Globus pallidus (tissue), 1 donor: ENCODE results near the gene EIF5.

Source experiments
- DNase-seq: peaks from one replicate; pipeline ENCODE4 v3.0.0-alpha.2; 2015; ENCODE audit warnings: low spot score

EIF5 gene

DNA sequence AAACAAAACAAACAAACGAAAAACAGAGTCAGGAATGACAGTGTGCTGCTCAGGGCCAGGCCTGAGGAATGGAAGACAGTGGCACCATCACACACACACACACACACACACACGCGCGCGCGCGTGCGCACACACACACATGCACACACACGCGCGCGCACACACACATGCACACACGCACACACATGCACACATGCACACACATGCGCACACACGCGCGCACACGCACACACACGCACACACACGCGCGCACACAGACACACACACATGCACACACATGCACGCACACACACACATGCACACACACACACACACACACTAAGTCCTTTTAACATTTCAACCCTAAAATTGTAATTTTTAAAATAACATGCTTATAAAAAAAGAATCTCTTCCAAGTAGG lies 38.0 kb downstream of the EIF5 start:
- no peak for DNase-seq

DNA sequence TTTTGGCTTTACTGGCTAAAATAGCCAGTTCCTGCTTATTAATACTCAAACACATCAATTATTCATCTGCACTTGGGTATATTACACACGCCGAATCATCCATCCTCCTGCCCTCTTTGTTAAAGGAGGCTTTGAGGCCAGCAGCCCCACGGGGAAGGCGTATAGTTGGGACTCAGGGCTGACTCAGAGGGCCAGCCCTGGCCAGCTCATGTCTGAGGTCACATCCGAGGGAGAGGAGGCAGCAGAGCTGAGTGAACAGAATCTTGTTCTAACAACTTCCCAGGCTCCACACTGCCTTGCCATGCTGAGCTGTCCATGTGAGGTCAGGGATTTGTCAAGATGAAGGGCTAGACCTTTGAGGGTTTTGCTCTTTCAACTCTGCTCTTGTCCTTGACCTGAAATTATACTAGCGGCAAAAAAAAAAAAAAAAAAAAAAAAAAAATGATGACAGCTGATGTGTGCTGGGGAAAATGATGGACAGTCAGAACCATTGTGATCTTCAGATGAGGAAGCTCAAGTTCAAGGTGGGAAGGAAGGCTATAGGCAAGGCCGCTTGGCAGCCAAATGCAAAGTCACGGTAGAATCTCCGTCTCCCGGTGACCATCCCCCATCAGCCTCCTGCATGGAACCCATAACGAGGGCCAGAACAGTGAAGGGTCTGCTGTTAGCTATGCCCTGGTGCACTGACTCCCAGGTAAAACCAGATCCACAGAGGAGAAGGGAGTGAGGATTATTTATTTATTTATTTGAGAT lies 38.7 kb downstream of the EIF5 start:
- DNase-seq, result no peak

DNA sequence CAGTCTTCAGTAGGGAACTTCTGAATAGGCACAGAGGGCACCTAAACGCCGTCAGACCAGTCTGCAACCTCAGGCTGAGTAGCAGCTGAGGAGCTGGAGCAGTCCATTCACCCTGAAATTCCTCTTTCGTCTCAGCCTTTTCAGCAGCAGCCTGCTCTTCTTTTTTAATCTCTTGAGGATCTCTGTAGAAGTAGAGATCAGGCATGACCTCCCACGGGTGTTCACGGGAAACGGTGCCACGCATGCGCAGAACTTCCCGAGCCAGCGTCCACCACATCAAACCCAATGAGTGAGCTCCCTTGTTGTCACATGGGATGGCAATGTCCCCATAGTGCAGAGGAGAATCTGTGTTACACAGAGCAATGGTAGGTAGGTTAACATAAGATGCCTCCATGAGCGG lies 40.1 kb downstream of the EIF5 start:
- no peak for DNase-seq

DNA sequence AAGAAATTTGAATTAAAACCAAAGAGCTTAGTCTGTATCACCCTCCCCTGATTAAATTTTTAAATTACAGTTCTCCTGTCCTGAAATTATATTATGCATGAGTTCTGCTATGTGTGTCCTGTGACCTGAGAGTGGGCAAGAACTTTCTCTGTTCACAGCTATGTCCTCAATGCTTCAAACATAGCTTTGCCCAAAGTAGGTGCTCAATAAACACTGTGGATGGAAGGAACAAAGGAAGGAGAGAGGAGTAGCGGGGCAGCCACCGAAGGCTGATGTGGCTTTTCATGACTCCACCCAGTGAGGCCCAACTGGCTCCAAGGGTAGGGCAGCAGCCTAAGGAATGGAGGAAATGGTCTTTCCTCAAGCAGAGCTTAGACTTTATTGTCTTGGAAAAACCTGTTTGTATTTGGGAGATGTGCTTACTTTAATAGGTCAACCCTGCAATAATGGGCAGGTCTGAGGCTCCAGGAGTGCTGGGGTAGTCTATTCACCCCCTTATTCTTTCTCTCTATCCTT lies 43.5 kb downstream of the EIF5 start:
- DNase-seq, result no peak

- DNase-seq, result no peak
These were observed 44.2 kb downstream of the EIF5 start for GRCh38 chr14:103378038-103378854.

DNA sequence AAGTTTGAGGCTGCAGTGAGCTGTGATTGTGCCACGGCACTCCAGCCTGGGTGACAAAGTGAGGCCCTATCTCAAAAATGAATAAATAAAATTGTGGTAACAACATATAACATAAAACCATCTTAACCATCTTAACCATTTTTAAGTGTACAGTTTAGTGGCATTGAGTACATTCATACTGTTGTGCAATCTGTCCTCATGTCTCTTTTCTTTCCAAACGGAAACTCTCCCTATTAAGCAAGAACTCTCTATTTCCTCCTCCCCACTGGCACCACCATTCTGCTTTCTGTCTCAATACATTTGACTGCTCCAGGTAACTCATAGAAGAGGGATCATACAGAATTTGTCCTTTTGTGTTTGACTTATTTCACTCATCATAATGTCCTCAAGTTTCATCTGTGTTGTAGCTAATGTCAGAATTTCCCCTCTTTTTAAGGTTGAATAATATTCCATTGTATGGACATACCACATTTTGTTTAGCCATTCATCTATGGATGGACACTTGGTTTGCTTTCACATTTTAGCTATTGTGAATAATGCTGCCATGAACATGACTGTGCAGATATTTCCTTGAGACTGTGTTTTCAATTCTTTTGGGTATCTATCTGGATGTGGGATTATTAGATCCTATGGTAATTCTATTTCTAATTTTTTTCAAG lies 46.8 kb downstream of the EIF5 start:
- DNase-seq, result no peak

GRCh38 chr14:103382376-103382775 lies 48.3 kb downstream of the EIF5 start:
- no peak for DNase-seq

GRCh38 chr14:103384450-103385151 lies 50.6 kb downstream of the EIF5 start:
- DNase-seq, result no peak

- peak; percentile 97 for DNase-seq
These were observed 51.3 kb downstream of the EIF5 start, which contains the start of gene MARK3 for GRCh38 chr14:103385152-103385928. Gene MARK3, plus strand, starts transcription at chr14:103385415. Its CDS starts 615 bp downstream, at chr14:103386030.

DNA sequence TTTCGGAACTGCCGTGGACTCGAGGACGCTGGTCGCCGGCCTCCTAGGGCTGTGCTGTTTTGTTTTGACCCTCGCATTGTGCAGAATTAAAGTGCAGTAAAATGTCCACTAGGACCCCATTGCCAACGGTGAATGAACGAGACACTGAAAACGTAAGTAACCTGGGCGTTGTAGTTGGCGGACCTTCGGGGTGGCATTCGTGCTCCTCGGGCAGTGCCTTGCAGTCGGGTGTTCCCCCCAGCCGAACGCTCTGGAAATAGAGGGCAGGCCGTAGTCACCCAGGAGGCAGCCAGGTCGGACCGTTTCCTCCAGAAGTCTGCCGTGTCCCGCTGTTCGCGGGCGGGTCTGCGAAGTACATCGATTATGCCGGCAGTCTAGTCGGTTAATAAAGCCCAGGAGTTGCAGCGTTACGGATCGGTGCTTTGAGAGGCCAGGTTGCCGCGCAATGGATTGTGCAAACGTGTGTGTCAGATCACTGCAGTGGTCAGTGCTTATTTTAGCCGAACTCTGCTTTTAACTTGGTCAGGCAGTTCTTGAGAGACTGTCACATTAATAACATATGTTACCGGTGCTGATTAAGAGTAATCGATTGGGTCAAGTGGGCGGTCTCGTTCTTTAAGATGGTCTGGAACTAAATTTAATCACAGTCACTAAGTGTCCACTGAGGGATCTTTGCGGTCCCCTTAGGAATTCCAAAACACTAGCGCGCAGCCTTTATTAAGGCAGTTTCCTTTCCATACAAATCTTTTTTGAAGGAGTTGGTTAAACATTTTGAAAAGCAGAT lies 52.1 kb downstream of the EIF5 start:
- DNase-seq, result peak; percentile 39

DNA sequence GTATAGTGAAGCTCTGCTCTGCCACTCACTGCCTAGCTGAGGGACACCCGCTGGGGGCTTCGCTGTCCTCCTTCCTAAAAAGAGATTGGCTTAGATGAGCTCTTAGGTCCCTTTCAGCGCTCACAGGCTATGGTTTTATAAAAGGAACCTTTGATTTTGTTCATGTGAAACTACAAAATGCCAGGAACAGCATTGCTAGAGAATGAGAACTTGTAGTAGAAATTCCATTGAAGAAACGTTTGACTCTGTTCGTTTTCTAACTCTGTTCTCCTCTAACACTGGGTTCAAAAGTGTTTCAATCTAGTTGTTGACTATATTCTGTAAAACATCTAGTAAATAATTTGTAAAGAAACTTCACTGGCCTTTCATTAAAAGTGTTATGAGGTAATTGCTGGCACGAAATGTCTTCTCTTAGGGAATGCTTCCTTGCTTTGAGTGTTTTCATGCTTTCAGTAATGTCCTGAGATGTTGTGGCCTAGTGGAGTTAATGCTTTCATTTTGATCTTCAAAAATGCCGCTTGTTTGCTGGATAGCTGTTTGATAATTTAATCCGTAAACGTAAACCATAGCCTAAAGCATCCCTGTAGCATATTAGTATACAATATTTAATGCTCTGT lies 52.8 kb downstream of the EIF5 start:
- DNase-seq, result peak; percentile 32

- DNase-seq, result no peak
These were observed 54.6 kb downstream of the EIF5 start for GRCh38 chr14:103388664-103389063.

DNA sequence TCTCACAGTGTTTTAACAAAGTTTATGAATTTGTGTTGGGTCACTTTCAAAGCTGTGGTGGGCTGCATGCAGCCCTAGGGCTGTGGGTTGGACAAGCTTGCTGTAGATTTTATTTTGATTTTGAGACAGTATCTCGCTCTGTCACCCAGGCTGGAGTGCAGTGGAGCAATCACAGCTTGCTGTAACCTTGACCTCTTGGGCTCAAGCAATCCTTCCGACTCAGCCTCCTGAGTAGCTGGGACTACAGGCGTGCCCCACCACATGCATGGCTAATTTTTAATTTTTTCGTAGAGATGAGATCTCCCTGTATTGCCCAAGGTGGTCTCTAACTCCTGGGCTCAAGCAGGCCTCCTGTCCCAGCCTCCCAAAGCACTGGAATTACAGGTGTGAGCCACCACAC lies 56.6 kb downstream of the EIF5 start:
- DNase-seq, result no peak

GRCh38 chr14:103391048-103391447 lies 57.0 kb downstream of the EIF5 start:
- DNase-seq, result peak; percentile 54

DNA sequence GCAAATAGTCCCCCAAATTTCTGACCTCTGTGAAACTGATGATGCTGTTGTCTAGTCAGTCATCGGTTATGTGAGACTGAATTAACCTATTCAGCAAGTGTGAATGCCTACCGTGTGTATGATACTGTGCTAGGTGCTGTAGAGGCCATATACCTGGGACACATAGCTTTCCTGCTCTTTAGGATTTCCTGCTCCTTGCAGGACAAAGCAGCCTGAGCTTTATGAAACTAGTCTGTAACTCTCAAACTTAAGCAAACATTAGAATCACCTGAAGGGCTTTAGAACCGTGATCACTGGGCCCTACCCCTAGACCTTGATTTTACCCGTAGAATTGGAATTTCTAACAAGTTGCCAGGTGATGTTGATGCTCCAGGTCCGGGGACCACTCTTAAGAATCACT lies 58.1 kb downstream of the EIF5 start:
- DNase-seq, result no peak

DNA sequence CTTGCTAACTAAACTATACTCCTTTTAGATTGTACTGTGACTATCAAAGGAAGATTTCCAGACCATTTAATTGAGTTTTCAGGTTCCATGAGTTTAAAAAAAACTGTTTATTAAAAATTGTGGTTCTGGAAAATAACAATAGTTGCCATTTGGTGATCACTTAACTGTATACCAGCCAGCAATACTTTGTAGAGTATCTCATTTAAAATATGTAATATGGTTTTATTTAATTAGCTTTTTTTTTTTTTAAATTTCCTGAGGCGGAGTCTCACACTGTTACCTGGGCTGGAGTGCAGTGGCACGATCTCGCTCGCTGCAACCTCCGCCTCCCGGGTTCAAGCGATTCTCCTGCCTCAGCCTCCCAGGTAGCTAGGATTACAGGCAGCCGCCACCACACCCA lies 58.5 kb downstream of the EIF5 start:
- DNase-seq, result no peak

DNA sequence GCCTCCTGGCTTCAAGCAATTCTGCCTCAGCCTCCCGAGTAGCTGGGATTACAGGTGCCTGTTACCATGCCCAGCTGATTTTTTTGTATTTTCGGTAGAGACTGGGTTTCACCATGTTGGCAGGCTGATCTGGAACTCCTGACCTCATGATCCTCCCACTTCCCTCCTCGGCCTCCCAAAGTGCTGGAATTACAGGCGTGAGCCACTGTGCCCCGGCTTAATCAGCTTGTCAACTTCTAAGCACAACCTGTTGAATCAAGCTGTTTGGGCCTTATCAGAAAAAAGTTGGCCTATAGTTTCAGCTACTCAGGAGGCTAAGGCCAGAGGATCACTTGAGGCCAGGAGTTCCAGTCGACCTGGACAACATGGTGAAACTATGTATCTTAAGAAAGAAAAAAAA lies 59.0 kb downstream of the EIF5 start:
- DNase-seq, result no peak

- DNase-seq, result peak; percentile 33
These were observed 59.9 kb downstream of the EIF5 start for GRCh38 chr14:103393676-103394626.
